ENCODE results near the gene UQCRC2. TPM values are rescaled to one million over a fixed set of nuclear protein-coding genes. Genes with fewer than 3 reads are reported as not detected.
"Not testable (repeated sequence)": the region's sequence is repeated elsewhere in the genome, so short reads cannot be mapped to it uniquely, and the experiment has no call there.

UQCRC2 gene
- total RNA-seq, 1 donor from 2014 or later = 228 TPM

DNA sequence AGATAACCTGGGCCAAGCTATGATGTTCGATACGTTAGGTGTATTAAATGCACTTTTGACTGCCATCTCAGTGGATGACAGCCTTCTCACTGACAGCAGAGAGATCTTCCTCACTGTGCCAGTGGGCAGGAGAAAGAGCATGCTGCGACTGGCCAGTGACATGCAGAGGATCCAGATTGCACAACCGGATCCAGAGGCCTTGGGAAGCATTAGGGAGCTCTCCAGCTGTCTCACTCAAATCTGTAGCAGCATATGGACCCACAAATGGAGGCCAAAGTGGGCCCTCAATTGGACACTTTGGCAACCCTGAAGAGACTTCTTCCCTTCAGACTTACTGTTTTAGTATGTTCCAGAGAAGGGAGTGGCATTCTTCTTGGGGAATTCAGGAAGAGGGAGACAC is 26.9 kb downstream of the UQCRC2 start:
- DNase-seq (ENCODE audit: low spot score) = no peak

DNA sequence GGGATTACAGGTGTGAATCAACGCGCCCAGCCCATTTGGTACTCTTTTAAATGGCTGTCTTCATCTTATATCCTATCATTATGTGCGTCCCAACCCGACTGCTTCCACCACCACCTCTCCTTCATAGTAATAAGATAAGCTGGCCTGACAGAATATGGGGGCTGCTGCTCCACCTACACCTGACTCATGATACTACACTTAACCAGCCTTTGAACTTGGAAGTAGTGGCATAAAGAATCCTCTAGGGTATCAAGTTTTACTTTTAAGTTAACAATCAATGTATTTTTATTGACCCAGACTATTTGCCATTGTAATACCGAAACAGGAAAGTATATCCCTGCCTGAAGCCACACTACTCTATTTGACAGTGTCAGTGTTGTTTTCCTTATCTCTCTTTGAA is 28.9 kb downstream of the UQCRC2 start:
- DNase-seq (ENCODE audit: low spot score) = no peak

DNA sequence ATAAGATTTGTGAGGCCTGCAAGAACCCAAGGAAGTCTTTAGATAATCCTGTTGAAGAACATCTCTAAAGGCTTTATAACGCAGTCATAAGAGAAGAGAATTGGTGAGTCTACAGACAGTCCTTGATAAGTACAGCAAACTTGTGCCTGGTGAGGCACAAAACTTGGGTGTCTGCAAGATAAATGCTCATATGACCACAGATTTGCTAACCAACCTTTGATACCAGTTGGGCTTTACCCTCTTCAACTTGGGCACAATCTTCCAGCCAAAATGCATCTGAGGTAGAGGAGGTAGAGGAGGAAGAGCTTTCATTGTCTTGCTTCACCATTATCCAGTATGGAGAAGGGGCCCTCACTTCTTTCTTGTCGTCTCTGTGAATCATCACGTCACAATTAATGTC is 30.9 kb downstream of the UQCRC2 start:
- no peak for DNase-seq (ENCODE audit: low spot score)

DNA sequence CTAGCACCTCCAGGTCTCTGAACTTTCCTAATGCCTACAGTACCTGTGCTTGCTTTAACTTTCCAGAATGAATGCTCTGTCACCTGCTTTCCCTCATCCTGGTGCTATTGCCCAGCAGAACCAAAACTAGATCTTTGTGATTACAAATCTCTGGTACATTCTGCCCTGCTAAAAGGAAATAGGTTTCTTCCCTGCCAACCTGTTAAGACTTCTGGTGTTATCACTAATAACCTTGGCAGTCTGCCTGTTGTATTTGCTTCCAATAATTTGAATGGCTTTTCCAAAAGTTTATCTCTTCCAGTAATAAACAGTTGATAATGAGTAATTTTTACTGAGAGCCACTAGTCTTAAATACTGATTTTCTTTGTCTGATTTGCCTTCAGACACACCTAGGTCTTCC is 32.4 kb downstream of the UQCRC2 start:
- no peak for DNase-seq (ENCODE audit: low spot score)

DNA sequence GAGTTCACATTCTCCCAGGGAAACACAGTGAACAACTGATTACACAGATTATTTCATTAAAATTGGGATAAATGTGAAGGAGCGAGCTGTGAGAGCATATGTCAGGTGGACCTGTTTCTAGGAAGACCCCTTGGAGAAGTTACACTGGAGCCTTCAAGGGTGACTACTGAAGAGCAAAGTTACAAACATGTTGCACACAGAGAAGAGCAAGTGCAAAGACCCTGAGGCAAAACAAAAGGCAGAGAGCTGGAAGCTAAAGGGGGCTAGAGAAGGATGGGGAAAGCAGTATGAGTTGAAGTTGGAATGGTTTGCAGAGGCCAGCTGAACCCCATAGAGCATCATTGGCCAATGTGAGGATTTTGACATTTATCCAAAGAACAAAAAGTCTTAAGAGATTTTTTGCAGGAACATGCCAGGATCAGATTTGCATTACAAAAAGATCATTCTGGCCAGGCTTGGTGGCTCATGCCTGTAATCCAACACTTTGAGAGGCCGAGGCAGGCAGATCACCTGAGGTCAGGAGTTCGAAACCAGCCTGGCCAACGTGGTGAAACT is 33.6 kb downstream of the UQCRC2 start:
- no peak for DNase-seq (ENCODE audit: low spot score)

DNA sequence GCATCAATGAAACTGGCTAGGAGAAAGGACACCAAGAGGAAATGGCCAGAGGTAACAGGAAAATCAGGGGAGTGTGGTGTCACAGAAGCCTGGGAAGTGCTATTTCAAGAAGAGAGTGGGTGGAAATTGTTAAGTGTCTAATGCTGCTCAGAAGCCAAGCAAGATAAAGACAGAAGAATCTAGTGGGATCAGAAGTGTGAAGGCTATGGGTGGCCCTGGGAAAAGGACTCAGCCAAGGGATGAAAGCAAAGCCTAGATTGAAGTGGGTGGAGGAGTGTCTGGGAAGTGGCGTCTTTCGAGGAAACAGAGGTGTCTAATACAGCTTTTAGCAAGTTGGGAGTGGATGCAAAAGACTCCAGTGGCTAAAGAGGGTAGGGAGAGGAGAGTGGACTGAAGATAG is 34.3 kb downstream of the UQCRC2 start:
- no peak for DNase-seq (ENCODE audit: low spot score)

DNA sequence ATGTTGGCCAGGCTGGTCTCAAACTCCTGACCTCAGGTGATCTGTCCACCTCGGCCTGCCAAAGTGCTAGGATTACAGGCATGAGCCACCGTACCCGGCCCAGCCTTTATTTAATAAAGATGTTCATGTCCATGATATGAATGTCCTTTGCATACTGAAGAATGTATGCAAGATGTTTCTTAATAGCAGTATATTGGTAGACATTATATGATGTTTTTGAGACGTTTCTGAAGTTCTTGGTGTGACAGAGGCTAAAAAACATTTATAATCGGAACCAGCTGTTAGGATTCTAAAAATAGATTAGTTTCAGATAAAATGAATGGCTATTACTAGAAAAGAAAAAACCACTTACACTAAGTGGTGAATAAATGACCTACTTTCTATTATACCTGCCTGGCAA is 36.0 kb downstream of the UQCRC2 start:
- DNase-seq (ENCODE audit: low spot score) = no peak

DNA sequence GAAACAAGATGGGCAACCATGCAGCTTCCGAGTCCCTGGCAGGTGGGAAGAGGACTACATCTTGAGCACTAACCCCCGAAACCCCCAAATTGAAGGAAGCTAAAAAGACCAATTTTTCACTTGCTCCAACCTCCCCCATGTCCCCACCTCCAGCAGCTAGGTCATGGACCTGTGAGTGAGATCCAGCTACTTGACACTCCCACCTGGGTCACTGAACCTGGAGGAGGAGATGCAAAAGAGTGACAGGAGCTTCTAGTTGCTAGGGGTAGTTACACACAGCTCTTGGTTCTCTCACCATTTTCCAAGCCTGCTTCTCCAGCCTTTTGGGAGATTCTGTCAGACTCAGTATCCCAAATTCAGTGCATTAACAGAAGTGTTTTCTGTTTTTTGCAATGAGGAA is 36.6 kb downstream of the UQCRC2 start:
- DNase-seq (ENCODE audit: low spot score) = no peak

DNA sequence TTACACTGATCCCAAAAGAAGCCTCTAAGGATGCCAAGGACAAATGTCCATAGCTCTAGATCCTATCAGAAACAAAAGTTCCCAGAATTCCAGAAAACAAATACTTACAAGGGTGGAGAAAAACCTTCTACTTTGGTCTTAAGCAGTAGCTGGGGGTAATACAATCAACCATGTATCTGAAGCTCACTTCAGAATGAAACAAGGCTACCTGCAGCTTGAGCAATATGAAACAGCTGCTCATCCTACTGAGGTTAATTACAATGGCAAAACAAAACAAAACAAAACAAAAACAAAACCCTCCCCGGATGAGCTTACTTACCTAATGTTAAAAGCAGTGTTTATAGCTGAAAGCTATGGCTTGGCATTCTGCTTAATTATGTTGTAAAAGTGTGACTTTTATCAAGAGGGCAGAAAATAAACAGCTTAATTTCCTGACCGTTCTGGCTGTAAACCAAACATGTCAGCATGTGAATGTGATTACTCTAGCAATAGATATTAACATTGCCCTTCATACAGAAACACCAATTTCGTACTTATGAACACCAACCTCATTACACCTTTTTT is 37.3 kb downstream of the UQCRC2 start:
- DNase-seq (ENCODE audit: low spot score) = no peak

DNA sequence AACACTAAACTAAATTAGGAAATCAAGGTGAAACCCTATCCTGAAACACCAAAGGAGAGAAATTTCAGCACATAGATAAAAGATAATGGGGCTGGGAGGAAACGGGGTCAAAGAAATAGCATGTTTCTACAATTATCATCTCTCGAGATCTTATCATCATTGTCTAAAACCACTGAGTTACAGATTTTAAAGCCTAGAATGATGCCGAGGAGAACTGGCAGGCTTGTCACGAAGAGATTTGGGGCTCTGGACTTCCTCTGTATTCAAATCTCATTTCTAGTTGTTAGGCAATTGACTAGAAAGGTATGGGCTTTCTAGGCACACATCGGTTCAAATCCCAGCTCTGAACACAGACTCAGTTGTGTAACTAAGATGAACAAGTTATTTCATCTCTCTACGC is 38.5 kb downstream of the UQCRC2 start:
- DNase-seq (ENCODE audit: low spot score) = no peak

DNA sequence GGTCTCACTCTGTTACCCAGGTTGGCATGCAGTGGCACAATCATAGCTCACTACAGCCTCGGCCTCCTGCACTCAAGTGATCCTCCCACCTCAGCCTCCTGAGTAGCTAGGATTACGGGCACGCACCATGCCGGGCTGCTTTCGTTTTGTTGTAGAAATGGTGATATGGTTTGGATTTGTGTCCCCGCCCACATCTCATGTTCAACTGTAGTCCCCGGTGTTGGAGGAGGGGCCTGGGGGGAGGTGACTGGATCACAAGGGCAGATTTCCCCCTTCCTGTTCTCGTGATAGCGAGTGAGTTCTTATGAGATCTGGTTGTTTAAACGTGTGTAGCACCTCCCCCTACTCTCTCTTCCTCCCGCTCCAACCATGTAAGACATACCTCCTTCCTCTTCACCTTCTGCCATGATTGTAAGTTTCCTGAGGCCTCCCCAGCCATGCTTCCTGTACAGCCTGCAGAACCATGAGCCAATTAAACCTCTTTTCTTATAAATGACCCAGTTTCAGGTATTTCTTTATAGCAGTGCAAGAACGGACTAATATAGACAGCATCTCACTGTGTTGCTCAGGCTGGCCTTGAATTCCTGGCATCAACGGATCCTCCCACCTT is 41.8 kb downstream of the UQCRC2 start:
- DNase-seq (ENCODE audit: low spot score) = no peak

DNA sequence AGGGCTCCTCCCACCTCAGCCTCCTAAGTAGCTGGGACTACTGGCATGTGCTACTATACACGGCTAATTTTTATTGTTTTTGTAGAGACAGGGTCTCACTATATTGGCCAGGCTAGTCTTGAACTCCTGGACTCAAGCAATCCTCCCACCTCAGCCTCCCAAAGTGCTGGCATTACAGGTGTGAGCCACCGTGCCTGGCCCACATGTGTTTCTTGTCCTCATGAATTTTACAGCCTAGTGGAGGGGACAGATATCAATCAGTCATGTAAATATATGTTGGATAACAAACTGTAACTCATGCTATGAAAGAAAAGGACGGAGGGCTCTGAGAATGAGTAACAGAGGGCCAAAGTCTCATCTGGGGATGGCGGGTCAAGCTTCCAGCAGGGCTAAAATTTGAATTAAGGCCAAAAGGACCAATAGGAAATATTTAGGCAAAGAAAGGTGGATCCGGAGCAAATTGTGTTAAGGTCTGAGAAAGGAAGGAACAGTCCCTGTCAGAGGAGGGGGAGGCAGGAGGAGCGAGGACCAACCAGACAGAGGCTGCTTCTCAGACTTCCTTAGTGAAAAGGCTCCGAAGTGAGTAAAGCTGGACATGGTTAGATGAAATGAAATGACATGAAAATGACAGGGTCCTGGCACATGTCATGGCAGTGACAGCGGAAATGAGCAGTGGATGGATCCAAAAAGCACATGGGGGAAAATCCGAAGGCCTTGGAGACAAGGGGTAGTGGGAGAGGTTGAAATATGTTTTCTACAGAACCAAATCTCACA is 43.9 kb downstream of the UQCRC2 start:
- DNase-seq (ENCODE audit: low spot score) = no peak

DNA sequence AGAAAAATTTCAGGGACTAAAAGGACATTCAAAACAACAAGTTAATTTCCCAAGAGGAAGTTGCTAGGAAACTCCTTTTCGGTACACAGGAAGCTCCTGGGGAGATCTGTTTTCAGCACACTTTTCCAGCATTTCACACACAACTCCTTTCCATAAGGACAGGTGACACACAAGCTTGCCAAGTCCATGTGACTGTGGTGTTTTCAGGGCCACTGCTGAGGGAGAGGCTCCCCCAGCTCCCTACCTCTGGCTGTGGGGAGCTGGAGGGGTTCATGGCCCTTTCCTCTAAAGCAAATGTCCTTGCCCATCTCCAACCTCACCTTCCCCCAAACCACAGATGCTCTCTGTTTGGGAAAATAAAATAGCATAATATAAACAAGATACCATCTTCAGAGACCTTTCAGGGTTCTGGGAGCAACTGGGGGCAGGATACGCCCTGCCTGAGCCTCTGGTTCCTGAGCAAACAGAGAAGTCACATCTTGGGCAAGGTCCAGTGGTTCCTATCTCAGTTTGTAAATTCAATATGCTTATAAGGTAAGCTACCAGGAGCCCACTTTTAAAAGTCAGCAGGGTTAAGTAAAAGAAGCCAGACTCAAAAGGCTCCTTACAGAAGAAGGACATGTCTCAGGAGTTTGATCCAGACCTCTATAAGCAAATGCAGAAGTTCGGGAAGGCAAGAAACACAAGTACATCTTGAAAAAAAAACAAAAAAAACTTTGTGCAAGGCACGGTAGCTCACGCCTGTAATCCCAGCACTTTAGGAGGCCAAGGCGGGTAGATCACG is 44.7 kb downstream of the UQCRC2 start:
- no peak for DNase-seq (ENCODE audit: low spot score)

DNA sequence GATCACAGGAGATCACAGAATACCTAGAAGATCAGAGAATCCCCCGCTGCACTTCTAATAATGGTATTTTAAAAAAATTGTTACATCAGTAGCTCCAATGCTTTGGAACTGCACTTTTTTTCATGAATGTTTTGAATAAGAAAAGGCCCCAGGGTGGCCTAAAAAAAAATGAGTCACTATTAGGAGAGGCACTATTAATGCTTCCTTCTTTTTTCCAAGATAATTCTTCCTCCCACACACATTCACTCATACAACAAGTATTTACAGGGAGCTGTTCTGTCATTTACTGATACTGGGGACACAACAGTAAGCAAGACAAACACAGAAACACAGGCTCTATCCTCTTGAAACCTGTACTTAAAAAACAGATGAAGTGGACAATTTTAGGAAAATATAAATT is 48.4 kb downstream of the UQCRC2 start:
- no peak for DNase-seq (ENCODE audit: low spot score)

DNA sequence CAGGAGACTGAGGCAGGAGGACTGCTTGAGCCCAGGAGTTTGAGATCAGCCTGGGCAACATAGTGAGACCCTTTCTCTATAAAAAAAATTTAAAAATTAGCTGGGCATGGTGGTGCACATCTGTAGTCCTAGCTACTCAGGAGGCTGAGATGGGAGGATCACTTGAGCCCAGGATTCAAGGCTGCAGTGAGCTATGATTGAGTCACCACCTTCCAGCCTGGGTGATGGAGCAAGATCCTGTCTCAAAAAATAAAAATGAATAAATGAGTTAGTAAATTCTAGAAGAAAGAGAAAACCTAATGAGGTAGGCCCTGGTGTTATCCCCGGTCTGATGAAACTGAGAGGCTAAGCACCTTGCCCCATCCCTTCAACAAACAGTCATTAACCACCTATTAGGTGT is 48.9 kb downstream of the UQCRC2 start:
- DNase-seq (ENCODE audit: low spot score) = not testable (repeated sequence)

DNA sequence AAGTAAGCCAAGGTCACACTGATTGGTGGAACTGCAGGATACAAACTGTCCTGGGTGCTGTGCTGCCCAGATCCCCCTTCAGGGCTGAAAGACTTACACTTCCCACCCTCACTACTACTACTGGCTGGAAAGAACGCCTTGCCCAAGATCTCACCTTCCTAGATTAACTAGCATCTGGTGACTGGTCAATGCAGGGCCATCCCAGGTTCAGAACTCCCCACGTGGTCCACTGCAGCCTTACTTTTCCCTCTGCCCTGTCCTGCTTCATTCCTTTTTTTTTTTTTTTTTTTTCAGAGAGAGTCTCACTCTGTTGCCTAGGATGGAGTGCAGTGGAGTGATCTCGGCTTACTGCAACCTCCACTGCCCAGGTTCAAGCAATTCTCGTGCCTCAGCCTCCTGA is 50.0 kb downstream of the UQCRC2 start:
- DNase-seq (ENCODE audit: low spot score) = no peak

DNA sequence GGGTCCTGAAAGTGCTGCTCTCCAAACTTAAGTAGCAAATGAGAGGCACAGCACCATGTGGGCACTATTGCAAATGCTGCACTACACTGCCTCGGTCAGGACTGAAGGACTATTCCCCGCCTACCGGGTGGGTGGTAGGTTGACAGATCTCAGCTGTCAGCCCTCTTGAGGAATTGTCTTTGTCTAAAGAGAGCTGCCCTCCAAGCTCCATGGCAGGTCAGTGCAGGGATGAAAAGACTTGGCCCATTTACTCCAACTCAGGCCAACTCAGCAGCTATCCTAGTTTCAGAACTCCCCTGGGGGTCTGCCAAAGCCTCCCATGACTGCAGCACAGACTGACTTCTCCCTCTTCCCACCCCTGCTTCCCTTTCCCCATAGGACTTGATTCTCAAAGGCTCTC is 51.2 kb downstream of the UQCRC2 start:
- DNase-seq (ENCODE audit: low spot score) = no peak

DNA sequence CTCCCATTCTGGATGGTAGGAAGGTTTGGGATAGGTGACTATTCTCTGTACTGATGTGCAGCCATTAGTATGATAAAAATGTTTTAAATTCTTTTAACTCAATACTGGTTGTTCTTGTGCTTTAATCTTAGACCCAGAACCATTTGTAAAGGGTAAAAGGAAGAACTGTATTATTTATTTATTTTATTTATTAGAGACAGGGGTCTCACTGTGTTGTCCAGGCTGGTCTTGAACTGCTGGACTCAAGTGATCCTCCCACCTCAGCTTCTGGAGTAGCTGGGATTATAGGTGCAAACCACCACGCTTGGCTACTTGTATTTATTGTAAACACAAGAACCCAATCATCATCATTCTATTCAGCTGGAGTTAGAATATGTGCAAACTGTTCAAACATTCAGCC is 52.6 kb downstream of the UQCRC2 start:
- no peak for DNase-seq (ENCODE audit: low spot score)

DNA sequence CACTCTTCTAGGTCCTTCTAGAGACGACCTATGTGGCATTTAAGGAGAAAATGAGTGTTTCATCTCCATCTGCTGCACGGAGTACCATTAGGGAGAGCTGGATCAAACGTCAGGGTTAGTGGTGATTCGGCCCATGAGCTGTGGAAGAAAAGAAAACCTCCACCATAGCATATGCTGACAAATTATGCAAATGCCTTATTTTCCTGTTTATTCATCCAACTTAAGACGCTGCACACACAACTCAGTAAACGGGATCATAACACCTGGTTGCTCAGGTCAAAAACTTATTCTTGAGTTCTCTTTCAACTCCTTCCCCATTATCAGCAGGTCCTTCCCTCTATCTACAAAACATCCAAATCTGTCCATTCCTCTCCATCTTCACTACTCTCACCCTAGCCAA is 53.5 kb downstream of the UQCRC2 start:
- no peak for DNase-seq (ENCODE audit: low spot score)

DNA sequence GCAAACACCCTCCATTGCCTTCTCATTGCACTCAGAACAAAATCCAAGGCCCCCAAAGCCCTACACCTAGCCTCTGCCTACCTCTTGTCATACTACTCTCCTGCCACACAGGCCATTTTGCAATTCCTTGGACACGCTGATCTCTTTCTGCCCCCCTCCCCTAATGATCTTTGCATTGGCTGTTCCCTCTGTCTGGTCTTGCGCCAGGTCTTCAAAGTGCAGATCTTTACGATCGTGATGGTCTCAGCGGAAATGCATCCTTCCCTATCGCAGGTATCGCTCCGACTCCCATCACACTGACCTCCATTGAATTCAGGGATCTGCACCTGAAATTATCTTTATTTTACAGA is 54.0 kb downstream of the UQCRC2 start:
- DNase-seq (ENCODE audit: low spot score) = no peak

DNA sequence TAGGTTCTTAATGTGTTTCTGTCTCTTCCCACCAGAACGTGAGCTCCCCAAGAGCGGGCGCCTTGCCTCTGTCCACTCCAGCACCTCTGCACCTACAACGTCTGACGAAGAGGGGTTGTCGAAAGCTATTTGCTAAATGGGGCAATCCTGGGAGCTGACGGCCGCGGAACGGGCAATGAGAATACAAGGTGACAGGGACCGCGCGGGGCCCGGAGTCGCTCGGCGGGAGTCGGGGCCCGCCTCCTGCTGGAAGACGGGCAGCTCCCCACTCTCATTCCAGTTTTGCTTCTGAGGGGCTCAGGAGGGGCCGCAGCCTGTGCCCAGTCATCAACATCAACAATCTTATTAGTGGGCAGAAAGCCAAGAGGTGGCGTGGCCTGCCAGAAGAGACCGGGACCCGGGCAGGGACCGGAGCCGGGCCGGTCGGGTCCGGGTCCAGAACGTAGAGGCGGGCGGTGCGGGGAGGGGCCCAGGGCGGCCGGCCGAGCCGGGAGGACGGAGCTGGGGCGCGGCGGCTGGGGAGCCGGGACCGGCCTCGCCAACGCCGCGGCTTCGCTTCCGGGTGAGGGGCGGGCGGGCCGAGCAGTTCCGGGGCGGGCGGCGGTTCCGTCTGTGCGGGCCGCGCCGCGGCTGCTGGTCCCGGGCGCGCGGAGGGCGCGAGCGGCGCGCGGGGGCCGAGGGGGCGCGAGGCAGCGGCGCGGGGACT is 54.5 kb downstream of the UQCRC2 start, which contains the start of gene MOSMO:
Gene MOSMO (plus strand): TSS at position 603 of the 706 bp plus-strand sequence. CDS start 191 bp downstream, outside the sequence.
- peak; percentile 58 for DNase-seq (ENCODE audit: low spot score)
